NCI-H128 (cell line): ENCODE results near the gene UCKL1.
"Not testable (repeated sequence)": the region's sequence is repeated elsewhere in the genome, so short reads cannot be mapped to it uniquely, and the experiment has no call there.

Source experiments
- DNase-seq: peaks from one replicate; lab custom pipeline; 2025; ENCODE audit not compliant: unreplicated experiment; lab: John Stamatoyannopoulos, UW

UCKL1 gene

GRCh38 chr20:63972312-63973159 is 16.3 kb upstream of the UCKL1 start:
- DNase-seq, result no peak

- not testable (repeated sequence) for DNase-seq
These were observed 15.7 kb upstream of the UCKL1 start for GRCh38 chr20:63971960-63972311.

GRCh38 chr20:63970714-63971431 is 14.7 kb upstream of the UCKL1 start:
- DNase-seq, result no peak

- no peak for DNase-seq
These were observed 13.9 kb upstream of the UCKL1 start, which contains the start of gene ZNF512B for GRCh38 chr20:63969838-63970713. TSS of gene ZNF512B (minus strand) at chr20:63969930. CDS start at chr20:63967950, 1,980 bp downstream.

- no peak for DNase-seq
These were observed 12.9 kb upstream of the UCKL1 start for GRCh38 chr20:63968928-63969760.

- no peak for DNase-seq
These were observed 12.1 kb upstream of the UCKL1 start for GRCh38 chr20:63968136-63968927.

GRCh38 chr20:63967330-63968135 is 11.3 kb upstream of the UCKL1 start:
- DNase-seq, result no peak

GRCh38 chr20:63966944-63967322 is 10.7 kb upstream of the UCKL1 start:
- DNase-seq, result no peak

- no peak for DNase-seq
These were observed 10.1 kb upstream of the UCKL1 start for GRCh38 chr20:63966172-63966943.

GRCh38 chr20:63964412-63964811 is 8.2 kb upstream of the UCKL1 start:
- no peak for DNase-seq

- DNase-seq, result no peak
These were observed 7.6 kb upstream of the UCKL1 start for GRCh38 chr20:63963784-63964301.

GRCh38 chr20:63963348-63963741 is 7.1 kb upstream of the UCKL1 start:
- no peak for DNase-seq

GRCh38 chr20:63962426-63963347 is 6.5 kb upstream of the UCKL1 start:
- no peak for DNase-seq

- no peak for DNase-seq
These were observed 5.6 kb upstream of the UCKL1 start for GRCh38 chr20:63961664-63962425.

- DNase-seq, result not testable (repeated sequence)
These were observed 4.7 kb upstream of the UCKL1 start for GRCh38 chr20:63960654-63961621.
